Body of pancreas (tissue), 4 donors: Measurements from ENCODE around the gene FLRT1. TPM values are rescaled to one million over a fixed set of nuclear protein-coding genes. Genes with fewer than 3 reads are reported as not detected.

ENCODE experiments used
- ATAC-seq: fragments of 150-250 bp; one replicate; pipeline ENCODE4 v1.9.1; 2016
- DNase-seq, 4 donors: peaks; one replicate each; pipeline ENCODE4 v3.0.0-alpha.2; 2019
- H3K27ac ChIP-seq, 4 donors: fragments of 200-600 bp; sonication (generic); 1 replicate in 3 of 4; 2 replicates in 1 of 4; pipeline versions ENCODE4 v1.5.1 to v1.6.1; 2016 to 2019; ENCODE audit warnings: mild to moderate bottlenecking in 1 of 4, mixed read lengths in 1 of 4, moderate library complexity in 1 of 4
- H3K27me3 ChIP-seq, 2 donors: fragments of 200-600 bp; sonication (generic); one replicate each; pipeline ENCODE4 v1.6.0; 2016; ENCODE audit warnings: mild to moderate bottlenecking in 1 of 2
- H3K36me3 ChIP-seq, 2 donors: fragments of 200-600 bp; sonication (generic); replicated peaks in 1 of 2; 2 replicates each; pipeline ENCODE4 v1.5.1; 2016; ENCODE audit warnings: low read depth in 2 of 2; ENCODE audit not compliant: insufficient read depth in 1 of 2
- H3K4me1 ChIP-seq: fragments of 200-600 bp; sonication (generic); one replicate; pipeline ENCODE4 v1.6.0; 2016
- H3K4me3 ChIP-seq, 2 donors: fragments of 200-600 bp; sonication (generic); 1 replicate in 1 of 2; 2 replicates in 1 of 2; pipeline ENCODE4 v1.5.1; 2016 to 2019
- H3K9me3 ChIP-seq, 3 donors: fragments of 200-600 bp; sonication (generic); 1 replicate in 2 of 3; 2 replicates in 1 of 3; pipeline ENCODE4 v1.5.1; 2016
- CTCF ChIP-seq, 7 experiments: fragments of 450-650 bp in 4 of 7; fragments of 200-600 bp in 3 of 7; sonication (generic) in 3 of 7; IDR thresholded peaks; one replicate each; pipeline ENCODE4 v1.5.1; 2016 to 2019; ENCODE audit warnings: antibody characterized with exemption in 7 of 7
- POLR2A ChIP-seq, 3 donors: fragments of 450-650 bp; IDR thresholded peaks; one replicate each; pipeline ENCODE4 v1.6.1; 2016; ENCODE audit warnings: antibody characterized with exemption in 3 of 3, mild to moderate bottlenecking in 2 of 3
- WGBS, 2 donors: methylation state at CpG; one replicate each; pipeline ENCODE4 v1.1.5; 2017; 5-methylcytosine and 5-hydroxymethylcytosine counted together
- intact Hi-C: fragments of 100-400 bp; cut with DNase I; formaldehyde crosslinking; loops from one replicate; pipeline ENCODE4 v1.15.1; 2023
- total RNA-seq, 2 donors: library from RNA; depleted of rRNA; stranded (reverse); fragments of >200 nt; gene quantifications; one replicate each; pipeline ENCODE4 v1.1.0, GENCODE V29; 2016

FLRT1 gene
- total RNA-seq, 2 donors from 2014 or later: 0.26 TPM; not detected in 1

- Histone ChIP-seq H3K27me3 (no peaks in the 10 kb centered on the region), H3K4me3 (no peak overlapping the region), H3K9me3 (no peaks in the 10 kb centered on the region), H3K36me3 (no peaks in the 10 kb centered on the region), H3K4me1 (peaks cover 12% of the 10 kb centered on the region), H3K27ac (no peak overlapping the region)
- TF ChIP-seq POLR2A (IDR thresholded peaks at IDR 0.05) (no peak), CTCF (IDR thresholded peaks at IDR 0.05) (no peak)
- ATAC-seq (no peak), DNase-seq (no peak)
- WGBS, 2 donors: 75 to 82% methylated on average over 17 to 25 of the region's 26 CpGs
- intact Hi-C loops: no loop called here
Measured at GRCh38 chr11:64067230-64067993, 31.7 kb downstream of the FLRT1 start.

- Histone ChIP-seq H3K27ac (no peak overlapping the region), H3K9me3 (no peaks in the 10 kb centered on the region), H3K27me3 (no peaks in the 10 kb centered on the region), H3K4me3 (no peak overlapping the region), H3K4me1 (peaks cover 13% of the 10 kb centered on the region), H3K36me3 (no peaks in the 10 kb centered on the region)
- 89 to 93% methylated on average over 16 to 20 of the region's 20 CpGs for WGBS, 2 donors
- DNase-seq (no peak), ATAC-seq (no peak)
- intact Hi-C loops: no loop called here
- no peak for TF ChIP-seq CTCF (IDR thresholded peaks at IDR 0.05)
- TF ChIP-seq POLR2A (IDR thresholded peaks at IDR 0.05): no peak
Measured at GRCh38 chr11:64068705-64069400, 33.1 kb downstream of the FLRT1 start.

GRCh38 chr11:64069401-64070313, 33.9 kb downstream of the FLRT1 start:
- H3K9me3 ChIP-seq: no peaks in the 10 kb centered on the region
- intact Hi-C loops: no loop called here
- 80 to 93% methylated on average over 14 to 23 of the region's 23 CpGs for WGBS, 2 donors

GRCh38 chr11:64070314-64070681, 34.6 kb downstream of the FLRT1 start:
- 85 to 92% methylated on average over 11 to 12 of the region's 12 CpGs for WGBS, 2 donors
- no peak for TF ChIP-seq CTCF (IDR thresholded peaks at IDR 0.05)
- no peak for TF ChIP-seq POLR2A (IDR thresholded peaks at IDR 0.05)
- DNase-seq: no peak
- Histone ChIP-seq H3K27ac (no peak overlapping the region), H3K9me3 (no peaks in the 10 kb centered on the region), H3K27me3 (no peaks in the 10 kb centered on the region), H3K36me3 (no peaks in the 10 kb centered on the region), H3K4me3 (no peak overlapping the region), H3K4me1 (peaks cover 13% of the 10 kb centered on the region)
- intact Hi-C loops: no loop called here
- no peak for ATAC-seq

More at GRCh38 chr11:64069401-64070313, 33.9 kb downstream of the FLRT1 start:
- Histone ChIP-seq H3K36me3 (no peaks in the 10 kb centered on the region), H3K4me1 (peaks cover 13% of the 10 kb centered on the region), H3K27ac (no peak overlapping the region), H3K4me3 (no peak overlapping the region), H3K27me3 (no peaks in the 10 kb centered on the region)
- DNase-seq: no peak
- no peak for TF ChIP-seq POLR2A (IDR thresholded peaks at IDR 0.05)
- TF ChIP-seq CTCF (IDR thresholded peaks at IDR 0.05): no peak
- no peak for ATAC-seq
